Measurements from ENCODE around the gene MINK1. TPM values are rescaled to one million over a fixed set of nuclear protein-coding genes. Genes with fewer than 3 reads are reported as not detected.
A peak's percentile ranks its signal among the peaks of the same experiment; 100 is the strongest.

The MINK1 gene
- total and polyA plus RNA-seq, 10 of the 15 experiments (the other 5 are each of a cell fraction or from before 2014, with no cell fraction given): 0.08 to 55.6 (median 15.0) TPM

- Histone ChIP-seq H3K27ac (ENCODE audit: control insufficient read depth, insufficient read depth) (no peak overlapping the region), H3K4me1 (ENCODE audit: control insufficient read depth, insufficient read depth, low read length) (peaks cover 12% of the 10 kb centered on the region), H3K4me3 (peak overlapping the region; percentile 79), H2AFZ (ENCODE audit: control insufficient read depth, low read depth, low read length) (peak overlapping the region; percentile 66), H3K36me3 (ENCODE audit: control insufficient read depth in 2 of 2, insufficient read depth in 2 of 2, low read length in 1 of 2) (no peaks in the 10 kb centered on the region), H3K9me3 (replicated peaks; ENCODE audit: control insufficient read depth, insufficient read depth, low read length) (no peaks in the 10 kb centered on the region), H4K20me1 (ENCODE audit: control insufficient read depth, insufficient read depth) (no peaks in the 10 kb centered on the region), H3K9ac (ENCODE audit: control insufficient read depth, insufficient read depth, low read length) (peak overlapping the region; percentile 60), H3K4me2 (ENCODE audit: control insufficient read depth, insufficient read depth) (peak overlapping the region; percentile 98), H3K79me2 (ENCODE audit: control insufficient read depth, insufficient read depth, low read length) (no peaks in the 10 kb centered on the region), H3K27me3 (replicated peaks in 1 of 2; ENCODE audit: control insufficient read depth in 2 of 2, insufficient read depth in 2 of 2, low read length in 1 of 2) (peaks cover 12 to 13% of the 10 kb centered on the region in 2 experiments)
- no peak for ATAC-seq
- no peak for FAIRE-seq
- 66% methylated on average over 7 of the region's 7 CpGs for WGBS (ENCODE audit: insufficient coverage, insufficient replicate concordance, low lambda C conversion rate, missing lambda C conversion rate)
- BruUV-seq (replicated peaks): no TSS peak
- ChIA-PET SMC1A (ENCODE audit: uncharacterized antibody, unreplicated experiment) (interaction anchor here (1.0 to 2.1 kb wide), 6 partner anchors 16 to 97 kb away, joined by 3 to 9 read pairs (median 4); partner anchors contain the start of gene ARRB2), POLR2A (interaction anchor here (0.7 to 1.8 kb wide), 6 partner anchors 10 to 653 kb away, joined by 3 to 14 read pairs (median 5); partner anchors contain the start of genes ARRB2 and PLD2), CTCF (interaction anchor here (0.6 to 2.7 kb wide), 26 partner anchors 11 to 272 kb away, joined by 3 to 16 read pairs (median 4); partner anchors contain the start of genes ARRB2 and PLD2), RAD21 (ENCODE audit: unreplicated experiment) (interaction anchor here (1.1 to 2.0 kb wide), 8 partner anchors 45 to 947 kb away, joined by 3 to 14 read pairs (median 6); partner anchors contain the start of genes ARRB2 and MED11)
- intact Hi-C loops (cut with micrococcal nuclease; ENCODE audit: unreplicated experiment): no loop called here
- in situ Hi-C loops (cut with MboI): no loop called here
- no peak for DNase-seq (ENCODE audit: low read depth, low spot score)
- no peak for TF ChIP-seq SMC3 (IDR thresholded peaks at IDR 0.05; ENCODE audit: borderline replicate concordance, low read length)
- TF ChIP-seq, protein P1, sequence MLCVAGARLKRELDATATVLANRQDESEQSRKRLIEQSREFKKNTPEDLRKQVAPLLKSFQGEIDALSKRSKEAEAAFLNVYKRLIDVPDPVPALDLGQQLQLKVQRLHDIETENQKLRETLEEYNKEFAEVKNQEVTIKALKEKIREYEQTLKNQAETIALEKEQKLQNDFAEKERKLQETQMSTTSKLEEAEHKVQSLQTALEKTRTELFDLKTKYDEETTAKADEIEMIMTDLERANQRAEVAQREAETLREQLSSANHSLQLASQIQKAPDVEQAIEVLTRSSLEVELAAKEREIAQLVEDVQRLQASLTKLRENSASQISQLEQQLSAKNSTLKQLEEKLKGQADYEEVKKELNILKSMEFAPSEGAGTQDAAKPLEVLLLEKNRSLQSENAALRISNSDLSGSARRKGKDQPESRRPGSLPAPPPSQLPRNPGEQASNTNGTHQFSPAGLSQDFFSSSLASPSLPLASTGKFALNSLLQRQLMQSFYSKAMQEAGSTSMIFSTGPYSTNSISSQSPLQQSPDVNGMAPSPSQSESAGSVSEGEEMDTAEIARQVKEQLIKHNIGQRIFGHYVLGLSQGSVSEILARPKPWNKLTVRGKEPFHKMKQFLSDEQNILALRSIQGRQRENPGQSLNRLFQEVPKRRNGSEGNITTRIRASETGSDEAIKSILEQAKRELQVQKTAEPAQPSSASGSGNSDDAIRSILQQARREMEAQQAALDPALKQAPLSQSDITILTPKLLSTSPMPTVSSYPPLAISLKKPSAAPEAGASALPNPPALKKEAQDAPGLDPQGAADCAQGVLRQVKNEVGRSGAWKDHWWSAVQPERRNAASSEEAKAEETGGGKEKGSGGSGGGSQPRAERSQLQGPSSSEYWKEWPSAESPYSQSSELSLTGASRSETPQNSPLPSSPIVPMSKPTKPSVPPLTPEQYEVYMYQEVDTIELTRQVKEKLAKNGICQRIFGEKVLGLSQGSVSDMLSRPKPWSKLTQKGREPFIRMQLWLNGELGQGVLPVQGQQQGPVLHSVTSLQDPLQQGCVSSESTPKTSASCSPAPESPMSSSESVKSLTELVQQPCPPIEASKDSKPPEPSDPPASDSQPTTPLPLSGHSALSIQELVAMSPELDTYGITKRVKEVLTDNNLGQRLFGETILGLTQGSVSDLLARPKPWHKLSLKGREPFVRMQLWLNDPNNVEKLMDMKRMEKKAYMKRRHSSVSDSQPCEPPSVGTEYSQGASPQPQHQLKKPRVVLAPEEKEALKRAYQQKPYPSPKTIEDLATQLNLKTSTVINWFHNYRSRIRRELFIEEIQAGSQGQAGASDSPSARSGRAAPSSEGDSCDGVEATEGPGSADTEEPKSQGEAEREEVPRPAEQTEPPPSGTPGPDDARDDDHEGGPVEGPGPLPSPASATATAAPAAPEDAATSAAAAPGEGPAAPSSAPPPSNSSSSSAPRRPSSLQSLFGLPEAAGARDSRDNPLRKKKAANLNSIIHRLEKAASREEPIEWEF (IDR thresholded peaks at IDR 0.05; ENCODE audit: insufficient replicate concordance, low read depth, low read length): no peak
- TF ChIP-seq NFIC (IDR thresholded peaks at IDR 0.05; ENCODE audit: low read depth, low read length): no peak
- no peak for TF ChIP-seq YY1 (IDR thresholded peaks at IDR 0.05; ENCODE audit: low read depth, low read length)
- TF ChIP-seq IKZF1 (conservative IDR thresholded peaks at IDR 0.05): no peak
- TF ChIP-seq ZSCAN29 (IDR thresholded peaks at IDR 0.05): no peak
- no peak for TF ChIP-seq EED (IDR thresholded peaks at IDR 0.05; ENCODE audit: low read depth)
- TF ChIP-seq PBX3 (IDR thresholded peaks at IDR 0.05; ENCODE audit: insufficient replicate concordance, low read depth, low read length): no peak
- TF ChIP-seq, protein P2, sequence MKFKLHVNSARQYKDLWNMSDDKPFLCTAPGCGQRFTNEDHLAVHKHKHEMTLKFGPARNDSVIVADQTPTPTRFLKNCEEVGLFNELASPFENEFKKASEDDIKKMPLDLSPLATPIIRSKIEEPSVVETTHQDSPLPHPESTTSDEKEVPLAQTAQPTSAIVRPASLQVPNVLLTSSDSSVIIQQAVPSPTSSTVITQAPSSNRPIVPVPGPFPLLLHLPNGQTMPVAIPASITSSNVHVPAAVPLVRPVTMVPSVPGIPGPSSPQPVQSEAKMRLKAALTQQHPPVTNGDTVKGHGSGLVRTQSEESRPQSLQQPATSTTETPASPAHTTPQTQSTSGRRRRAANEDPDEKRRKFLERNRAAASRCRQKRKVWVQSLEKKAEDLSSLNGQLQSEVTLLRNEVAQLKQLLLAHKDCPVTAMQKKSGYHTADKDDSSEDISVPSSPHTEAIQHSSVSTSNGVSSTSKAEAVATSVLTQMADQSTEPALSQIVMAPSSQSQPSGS (IDR thresholded peaks at IDR 0.05; ENCODE audit: low read length): no peak
- no peak for TF ChIP-seq CHD2 (IDR thresholded peaks at IDR 0.05; ENCODE audit: borderline replicate concordance, low read depth, low read length)
- TF ChIP-seq NRF1 (conservative IDR thresholded peaks at IDR 0.05; ENCODE audit: low read depth, low read length): no peak
- TF ChIP-seq ZNF687 (IDR thresholded peaks at IDR 0.05): no peak
Measured at GRCh38 chr17:4790705-4791088, 42.4 kb upstream of the MINK1 start.
